GM06990 (cell line): Measurements from ENCODE around the gene TANC1.

ENCODE experiments used
- DNase-seq: peaks from one replicate; pipeline ENCODE4 v3.0.0-alpha.2; 2011; ENCODE audit not compliant: insufficient read length; ENCODE audit errors: extremely low read depth
- H3K27me3 ChIP-seq: replicated peaks from 2 replicates; pipeline ENCODE4 v1.6.0; 2011; ENCODE audit warnings: low read length; ENCODE audit not compliant: control insufficient read depth, insufficient read depth
- H3K36me3 ChIP-seq: 2 replicates; pipeline ENCODE4 v1.5.1; 2011; ENCODE audit warnings: low read length; ENCODE audit not compliant: control insufficient read depth, insufficient read depth
- H3K4me3 ChIP-seq: replicated peaks from 2 replicates; pipeline ENCODE4 v1.5.1; 2011; ENCODE audit warnings: low read depth, mild to moderate bottlenecking, control low read depth, low read length
- TF ChIP-seq, protein P1 (sequence below): IDR thresholded peaks from 2 replicates; pipeline ENCODE4 v1.5.1; 2011; ENCODE audit warnings: low read length, control low read depth, mild to moderate bottlenecking, inconsistent platforms; ENCODE audit not compliant: insufficient read depth, poor library complexity, severe bottlenecking

The TANC1 gene

DNA sequence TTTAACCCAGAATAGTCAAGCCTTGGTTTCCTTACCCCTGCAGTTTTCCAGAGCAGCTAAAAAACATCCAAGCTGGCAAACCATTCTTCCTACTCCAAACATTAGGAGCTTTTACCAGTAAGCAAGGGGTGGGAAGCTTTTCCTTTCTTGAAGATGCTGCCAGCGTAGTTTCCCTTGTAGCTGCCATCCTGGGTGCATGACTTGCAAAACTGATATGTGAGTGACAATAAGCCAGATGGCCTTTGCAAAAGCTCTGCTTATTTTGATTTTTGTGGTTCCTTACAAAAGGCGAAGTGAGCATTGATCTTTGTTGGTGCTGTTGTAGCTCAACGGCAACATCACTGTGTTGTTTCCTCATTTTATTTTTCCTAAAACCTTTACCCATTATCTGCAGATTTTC, 179.2 kb downstream of the TANC1 start:
- H3K27me3 ChIP-seq: no peaks in the 10 kb centered on the region
- no peak for DNase-seq
- TF ChIP-seq, protein P1, sequence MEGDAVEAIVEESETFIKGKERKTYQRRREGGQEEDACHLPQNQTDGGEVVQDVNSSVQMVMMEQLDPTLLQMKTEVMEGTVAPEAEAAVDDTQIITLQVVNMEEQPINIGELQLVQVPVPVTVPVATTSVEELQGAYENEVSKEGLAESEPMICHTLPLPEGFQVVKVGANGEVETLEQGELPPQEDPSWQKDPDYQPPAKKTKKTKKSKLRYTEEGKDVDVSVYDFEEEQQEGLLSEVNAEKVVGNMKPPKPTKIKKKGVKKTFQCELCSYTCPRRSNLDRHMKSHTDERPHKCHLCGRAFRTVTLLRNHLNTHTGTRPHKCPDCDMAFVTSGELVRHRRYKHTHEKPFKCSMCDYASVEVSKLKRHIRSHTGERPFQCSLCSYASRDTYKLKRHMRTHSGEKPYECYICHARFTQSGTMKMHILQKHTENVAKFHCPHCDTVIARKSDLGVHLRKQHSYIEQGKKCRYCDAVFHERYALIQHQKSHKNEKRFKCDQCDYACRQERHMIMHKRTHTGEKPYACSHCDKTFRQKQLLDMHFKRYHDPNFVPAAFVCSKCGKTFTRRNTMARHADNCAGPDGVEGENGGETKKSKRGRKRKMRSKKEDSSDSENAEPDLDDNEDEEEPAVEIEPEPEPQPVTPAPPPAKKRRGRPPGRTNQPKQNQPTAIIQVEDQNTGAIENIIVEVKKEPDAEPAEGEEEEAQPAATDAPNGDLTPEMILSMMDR: no peak
- no peaks in the 10 kb centered on the region; the same call in 1 of the 2 replicates for H3K36me3 ChIP-seq
- no peak overlapping the region for H3K4me3 ChIP-seq

DNA sequence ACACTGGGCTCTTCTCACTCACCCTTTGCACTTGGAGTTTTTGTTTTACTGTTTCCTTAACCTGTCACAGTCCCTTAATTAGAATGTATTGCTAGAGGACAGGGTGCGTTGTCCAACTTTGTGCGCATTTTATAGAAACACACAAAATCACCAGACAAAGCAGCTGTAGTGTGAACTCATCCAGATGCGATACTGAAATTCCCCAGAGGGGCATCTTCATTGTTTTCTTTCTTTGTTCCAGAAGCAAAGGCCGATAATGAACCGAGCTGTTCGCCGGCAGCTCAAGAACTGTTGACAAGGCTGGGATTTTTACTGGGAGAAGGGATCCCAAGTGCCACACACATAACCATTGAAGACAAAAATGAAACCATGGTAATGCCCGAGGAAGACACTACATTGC, 180.5 kb downstream of the TANC1 start:
- TF ChIP-seq, protein P1: no peak
- Histone ChIP-seq H3K27me3 (no peaks in the 10 kb centered on the region), H3K36me3 (peaks cover 2% of the 10 kb centered on the region; the same call in 1 of the 2 replicates), H3K4me3 (no peak overlapping the region)
- DNase-seq: no peak

DNA sequence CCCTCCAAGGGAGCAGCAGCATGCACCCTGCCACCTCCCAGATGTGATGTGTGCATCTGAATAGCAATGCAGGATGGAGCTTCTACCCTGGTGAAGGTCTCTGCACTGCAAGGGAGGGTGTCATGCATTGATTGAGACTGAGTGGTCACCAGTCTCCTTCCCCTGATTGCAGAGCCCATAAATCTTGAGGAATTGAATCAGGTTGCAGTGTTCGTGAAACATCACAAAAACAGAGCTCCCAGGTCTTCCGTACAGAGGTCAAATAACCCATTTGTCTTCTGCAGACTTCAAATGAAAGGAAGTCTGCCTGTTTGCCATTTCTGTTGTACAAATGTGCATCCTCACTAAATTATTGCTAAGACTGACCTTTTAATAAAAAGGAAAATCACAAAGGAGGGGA, 181.3 kb downstream of the TANC1 start:
- H3K4me3 ChIP-seq: no peak overlapping the region
- H3K27me3 ChIP-seq: no peaks in the 10 kb centered on the region
- no peak for DNase-seq
- TF ChIP-seq, protein P1: no peak
- H3K36me3 ChIP-seq: peaks cover 2% of the 10 kb centered on the region; the same call in 1 of the 2 replicates

DNA sequence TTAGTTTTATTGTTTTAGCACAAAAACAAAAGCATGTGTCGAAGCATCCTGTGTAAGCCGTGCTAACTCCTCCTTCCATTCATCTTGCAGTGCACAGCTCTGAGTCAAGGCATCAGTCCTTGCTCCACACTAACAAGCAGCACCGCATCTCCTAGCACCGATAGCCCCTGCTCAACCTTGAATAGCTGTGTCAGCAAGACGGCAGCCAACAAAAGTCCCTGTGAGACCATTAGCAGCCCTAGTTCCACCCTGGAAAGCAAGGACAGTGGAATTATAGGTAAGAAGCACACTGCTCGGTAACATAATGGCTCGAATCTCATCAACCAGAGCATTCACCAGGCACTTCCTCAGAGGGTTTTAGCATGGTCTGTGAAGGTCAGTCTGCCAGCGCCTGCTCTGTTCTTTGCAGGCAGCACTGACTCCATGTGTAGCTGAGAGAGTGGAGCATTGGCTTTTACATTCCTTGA, 181.9 kb downstream of the TANC1 start:
- H3K4me3 ChIP-seq: no peak overlapping the region
- no peaks in the 10 kb centered on the region for H3K27me3 ChIP-seq
- no peak for DNase-seq
- H3K36me3 ChIP-seq: peaks cover 2% of the 10 kb centered on the region; the same call in 1 of the 2 replicates
- TF ChIP-seq, protein P1: no peak

DNA sequence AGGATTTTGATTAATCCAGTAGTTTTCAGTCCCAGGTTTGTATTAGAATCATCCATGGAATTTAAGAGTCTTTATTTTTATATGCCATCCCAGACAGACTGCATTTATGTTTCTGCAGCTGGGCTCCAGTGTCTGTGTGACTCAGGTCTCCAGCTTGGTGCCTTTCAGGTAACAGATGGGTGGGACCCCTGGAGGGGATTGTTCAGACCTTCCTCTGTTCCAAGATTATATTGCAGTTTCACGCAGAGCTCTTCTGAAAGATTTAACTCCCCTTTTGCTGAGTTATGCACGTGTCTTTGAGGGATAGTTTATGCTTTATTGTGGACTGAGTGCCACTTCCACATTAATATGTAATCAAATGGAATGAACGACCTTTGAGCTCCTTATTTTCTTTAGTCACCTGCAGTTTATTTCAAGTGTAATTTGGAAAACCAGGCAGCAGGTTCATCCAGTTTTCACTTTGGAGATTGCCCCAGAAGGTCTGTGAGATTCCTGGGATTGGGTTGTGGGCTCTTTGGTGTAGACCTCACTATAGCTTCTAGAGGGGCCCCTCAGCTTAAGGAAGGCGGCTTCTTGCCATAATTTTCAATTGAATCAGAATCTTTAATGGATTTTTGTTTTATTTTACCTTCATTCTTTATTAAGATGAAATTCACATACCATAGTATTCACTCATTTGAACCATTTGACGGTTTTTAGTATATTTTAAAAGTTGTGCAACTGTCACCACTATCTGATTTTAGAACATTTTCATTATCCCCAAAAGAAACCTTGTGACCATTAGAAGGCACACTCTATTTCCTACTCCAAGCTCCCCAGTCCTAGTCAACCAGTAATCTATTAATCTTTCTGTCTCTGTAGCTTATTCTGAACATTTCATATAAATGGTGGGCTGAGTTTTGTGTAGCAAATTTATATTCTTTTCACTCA, 183.0 kb downstream of the TANC1 start:
- TF ChIP-seq, protein P1: no peak
- peaks cover 2% of the 10 kb centered on the region; the same call in 1 of the 2 replicates for H3K36me3 ChIP-seq

More for the DNA sequence above, 183.0 kb downstream of the TANC1 start:
- Histone ChIP-seq H3K4me3 (no peak overlapping the region), H3K27me3 (no peaks in the 10 kb centered on the region)
- no peak for DNase-seq
